HepG2 (cell line): ENCODE data around the gene TECPR1. TPM values are rescaled to one million over a fixed set of nuclear protein-coding genes. Genes with fewer than 3 reads are reported as not detected.

Experiments used
- ATAC-seq: fragments of 200-7000 bp; cut with Tn5 transposase; 3 replicates; pipeline ENCODE4 v1.9.1; 2020; ENCODE audit warnings: mild to moderate bottlenecking, moderate library complexity
- BruUV-seq: library from RNA; stranded (reverse); fragments of 400-500 nt; replicated peaks from 2 replicates; lab custom pipeline; 2021; lab: Mats Ljungman, UMichigan
- CTCF ChIA-PET: fragments of 300-600 bp; formaldehyde crosslinking; extraction: SDS; loops from one replicate; lab custom pipeline; 2021; ENCODE audit warnings: low total read pairs, inconsistent platforms, low intra/inter-chr PET ratio; lab: Yijun Ruan, JAX
- POLR2A ChIA-PET: fragments of 350-600 bp; sonication (Branson Sonifier 250); formaldehyde crosslinking; loops from one replicate; lab custom pipeline; 2020; ENCODE audit warnings: antibody characterized with exemption, inconsistent platforms; lab: Yijun Ruan, JAX
- DNase-seq: peaks from one replicate; pipeline ENCODE4 v3.0.0-alpha.2; 2015; ENCODE audit warnings: low spot score
- FAIRE-seq: peaks from 3 replicates; lab custom pipeline; 2011; peaks lifted over from hg19 to GRCh38; lab: Jason Lieb, UNC
- H2AFZ ChIP-seq: one replicate; pipeline ENCODE4 v1.6.1; 2011; ENCODE audit warnings: low read length, inconsistent platforms
- H3K27ac ChIP-seq: fragments of 300-600 bp; 3 replicates; pipeline ENCODE4 v1.8.0; 2011; ENCODE audit warnings: mixed run types, mild to moderate bottlenecking, mixed read lengths, low read length, inconsistent platforms; ENCODE audit not compliant: insufficient read depth; ENCODE audit errors: extremely low read length
- H3K27me3 ChIP-seq, 2 experiments: fragments of 200-600 bp in 1 of 2; 2 replicates in 1 of 2; 3 replicates in 1 of 2; pipeline versions ENCODE4 v1.6.0 to v1.8.0; 2011; ENCODE audit warnings: low read length in 2 of 2, mild to moderate bottlenecking in 2 of 2, moderate library complexity in 2 of 2, inconsistent platforms in 1 of 2; ENCODE audit not compliant: insufficient read depth in 2 of 2, control insufficient read depth in 1 of 2
- H3K36me3 ChIP-seq, 2 experiments: fragments of 200-600 bp in 1 of 2; replicated peaks in 1 of 2; 2 replicates in 1 of 2; 3 replicates in 1 of 2; pipeline versions ENCODE4 v1.5.1 to v1.8.0; 2011; ENCODE audit warnings: low read length in 2 of 2, inconsistent platforms in 1 of 2; ENCODE audit not compliant: insufficient read depth in 2 of 2, control insufficient read depth in 1 of 2
- H3K4me1 ChIP-seq: 2 replicates; pipeline ENCODE4 v1.5.1; 2012; ENCODE audit warnings: low read length, inconsistent platforms; ENCODE audit not compliant: insufficient read depth
- H3K4me2 ChIP-seq: 2 replicates; pipeline ENCODE4 v1.6.0; 2011; ENCODE audit warnings: low read depth, low read length, inconsistent platforms
- H3K4me3 ChIP-seq, 3 experiments: fragments of 200-600 bp in 1 of 3; sonication (generic), shearing (Covaris generic) in 1 of 3; replicated peaks in 1 of 3; 2 replicates each; pipeline ENCODE4 v1.5.1; 2011 to 2016; ENCODE audit warnings: low read length in 3 of 3, inconsistent platforms in 2 of 3, low read depth in 2 of 3, mild to moderate bottlenecking in 2 of 3, control low read depth in 1 of 3, mixed read lengths in 1 of 3; ENCODE audit not compliant: insufficient read depth in 1 of 3
- H3K79me2 ChIP-seq: one replicate; pipeline ENCODE4 v1.6.1; 2011; ENCODE audit warnings: low read length, inconsistent platforms; ENCODE audit not compliant: insufficient read depth
- H3K9ac ChIP-seq: 2 replicates; pipeline ENCODE4 v1.6.0; 2011; ENCODE audit warnings: mild to moderate bottlenecking, low read depth, low read length, inconsistent platforms; ENCODE audit not compliant: insufficient read depth
- H3K9me3 ChIP-seq: 2 replicates; pipeline ENCODE4 v1.5.1; 2012; ENCODE audit warnings: mild to moderate bottlenecking, low read length
- H4K20me1 ChIP-seq: 2 replicates; pipeline ENCODE4 v1.6.0; 2011; ENCODE audit warnings: inconsistent platforms, mild to moderate bottlenecking, low read length, moderate library complexity; ENCODE audit not compliant: insufficient read depth
- ATF7-NPFF ChIP-seq: sonication (generic); formaldehyde crosslinking; IDR thresholded peaks from 2 replicates; pipeline ENCODE4 v1.8.1; 2023; ENCODE audit warnings: mild to moderate bottlenecking, low read depth, missing genetic modification reagents, moderate library complexity
- EED ChIP-seq: sonication (generic); formaldehyde crosslinking; IDR thresholded peaks from 2 replicates; pipeline ENCODE4 v1.5.0; 2020; ENCODE audit warnings: mild to moderate bottlenecking, missing genetic modification reagents
- KLF16 ChIP-seq, 2 experiments: sonication (generic) in 1 of 2; formaldehyde crosslinking in 1 of 2; IDR thresholded peaks; 2 replicates each; pipeline versions ENCODE4 v1.6.1 to v1.8.0; 2016 to 2023; ENCODE audit warnings: missing genetic modification reagents in 2 of 2, missing compliant biosample characterization in 1 of 2
- MIER3 ChIP-seq: IDR thresholded peaks from 2 replicates; pipeline ENCODE4 v1.6.1; 2016; ENCODE audit warnings: missing compliant biosample characterization, borderline replicate concordance
- PHF20 ChIP-seq: sonication (generic); formaldehyde crosslinking; IDR thresholded peaks from 2 replicates; pipeline ENCODE4 v1.5.0; 2020; ENCODE audit warnings: mild to moderate bottlenecking, missing genetic modification reagents
- PITX1 ChIP-seq: sonication (generic); formaldehyde crosslinking; IDR thresholded peaks from 2 replicates; pipeline ENCODE4 v1.5.1; 2020; ENCODE audit warnings: mild to moderate bottlenecking, missing genetic modification reagents
- PPARG ChIP-seq: conservative IDR thresholded peaks from 2 replicates; pipeline ENCODE4 v1.6.1; 2016; ENCODE audit warnings: missing biosample characterization, missing genetic modification reagents
- SIX4 ChIP-seq: sonication (generic); formaldehyde crosslinking; IDR thresholded peaks from 2 replicates; pipeline ENCODE4 v1.4.0; 2020; ENCODE audit warnings: missing genetic modification reagents
- ZNF143 ChIP-seq: sonication (generic); formaldehyde crosslinking; IDR thresholded peaks from 2 replicates; pipeline ENCODE4 v1.4.0; 2020; ENCODE audit warnings: missing genetic modification reagents
- ZNF382 ChIP-seq: sonication (generic); formaldehyde crosslinking; IDR thresholded peaks from 2 replicates; pipeline ENCODE4 v1.5.0; 2020; ENCODE audit warnings: missing genetic modification reagents, mild to moderate bottlenecking, borderline replicate concordance
- ZNF724P ChIP-seq: sonication (generic); formaldehyde crosslinking; IDR thresholded peaks from 2 replicates; pipeline ENCODE4 v1.8.0; 2022; ENCODE audit warnings: missing genetic modification reagents, borderline replicate concordance
- WGBS: methylation state at CpG from one replicate; pipeline ENCODE4 v1.1.6; 2017; ENCODE audit warnings: low lambda C conversion rate; 5-methylcytosine and 5-hydroxymethylcytosine counted together
- in situ Hi-C: cut with HindIII; loops from 2 replicates; pipeline ENCODE4 v1.10.0; 2017; ENCODE audit warnings: low pct_unique_long_range_greater_than_20kb; ENCODE audit not compliant: extremely low pct_ligation_motif_present
- intact Hi-C: fragments of 100-400 bp; cut with micrococcal nuclease; formaldehyde crosslinking; loops from one replicate; pipeline ENCODE4 v1.10.0; 2022; ENCODE audit not compliant: unreplicated experiment
- polyA plus RNA-seq, 8 experiments: library from polyadenylated mRNA; depleted of rRNA in 3 of 8; stranded (reverse) in 7 of 8; unstranded in 1 of 8; fragments of >200 nt; fragmentation: Illumina TruSeq in 4 of 8; extraction: Trizol in 4 of 8; gene quantifications; 2 replicates each; pipeline versions ENCODE4 v1.2.1 to v1.2.3, GENCODE V29; 2011 to 2016; ENCODE audit warnings: low read depth in 4 of 8, missing spikeins in 1 of 8, mixed read lengths in 1 of 8; ENCODE audit not compliant: insufficient read depth in 1 of 8
- total RNA-seq, 5 experiments: library from RNA; depleted of rRNA; stranded (reverse); fragments of >200 nt; fragmentation: Illumina TruSeq; extraction: Trizol; gene quantifications; 2 replicates each; pipeline ENCODE4 v1.2.3, GENCODE V29; 2016; ENCODE audit warnings: low read depth in 1 of 5
- TF ChIP-seq, protein P1 (sequence below): fragments of 450-650 bp; IDR thresholded peaks from 2 replicates; pipeline ENCODE4 v1.6.1; 2016
- TF ChIP-seq, protein P2 (sequence below): sonication (generic); formaldehyde crosslinking; IDR thresholded peaks from 2 replicates; pipeline ENCODE4 v1.4.0; 2020; ENCODE audit warnings: missing genetic modification reagents
- TF ChIP-seq, protein P3 (sequence below): sonication (generic); formaldehyde crosslinking; IDR thresholded peaks from 2 replicates; pipeline ENCODE4 v1.5.0; 2020; ENCODE audit warnings: mild to moderate bottlenecking, missing genetic modification reagents
- TF ChIP-seq, protein P4 (sequence below): sonication (generic); formaldehyde crosslinking; IDR thresholded peaks from 2 replicates; pipeline ENCODE4 v1.4.0; 2020; ENCODE audit warnings: missing genetic modification reagents

The TECPR1 gene
- total and polyA plus RNA-seq, 2 of the 13 experiments (the other 11 are each of a cell fraction or from before 2014, with no cell fraction given), result 2.3 to 6.3 TPM

DNA sequence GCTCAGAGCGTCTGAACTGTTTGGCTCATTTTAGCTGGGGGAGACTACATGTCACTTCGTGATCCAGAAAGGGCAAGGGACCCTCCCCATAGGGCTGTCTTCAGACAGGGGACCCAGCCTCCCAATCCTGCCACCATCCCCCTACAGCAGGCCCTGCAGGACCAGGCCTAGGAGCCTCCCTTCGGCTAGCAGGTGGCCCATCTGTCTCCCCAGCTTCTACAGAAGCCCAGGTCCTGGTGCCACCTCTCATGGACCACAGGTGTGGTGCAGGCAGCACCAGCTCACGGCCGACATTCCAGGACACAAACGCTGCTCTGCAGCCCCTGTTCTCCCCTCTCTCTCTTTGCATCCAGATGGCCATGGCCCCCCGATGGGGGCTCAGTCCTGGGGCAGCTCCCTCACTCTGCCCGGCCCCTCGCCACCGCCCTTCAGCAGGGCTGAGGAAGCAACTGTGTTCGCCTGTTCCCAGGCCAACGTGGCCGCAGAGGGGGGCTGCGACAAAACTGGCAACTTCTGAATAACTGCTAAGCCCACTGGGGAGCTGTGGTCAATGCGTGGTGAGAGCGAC is 10.3 kb downstream of the TECPR1 start:
- peak; percentile 39 for ATAC-seq
- no peak for FAIRE-seq
- BruUV-seq, result no TSS peak
- WGBS, result 83% methylated on average over 15 of the region's 16 CpGs
- H3K27me3 ChIP-seq, result no peaks in the 10 kb centered on the region
- H4K20me1 ChIP-seq, result no peaks in the 10 kb centered on the region
- H3K79me2 ChIP-seq, result no peaks in the 10 kb centered on the region
- POLR2A ChIA-PET, result no interaction called here
- H3K9ac ChIP-seq, result no peak overlapping the region
- CTCF ChIA-PET, result interaction anchor here (2.3 kb wide), 1 partner anchor 220 kb away, joined by 12 read pairs; no protein-coding TSS in a partner anchor
- H3K27ac ChIP-seq, result no peak overlapping the region
- in situ Hi-C loops, result loop anchor here (5.0 kb wide), 1 partner anchor 224 kb away; no protein-coding TSS in a partner anchor
- no peak overlapping the region for H2AFZ ChIP-seq
- no peak overlapping the region for H3K4me3 ChIP-seq
- H3K4me1 ChIP-seq, result no peaks in the 10 kb centered on the region
- no peaks in the 10 kb centered on the region for H3K9me3 ChIP-seq
- no peak overlapping the region for H3K4me2 ChIP-seq
- H3K36me3 ChIP-seq, result no peaks in the 10 kb centered on the region; a peak in 1 of 5 replicates
- intact Hi-C loops, result loop anchor here (1.0 kb wide), 1 partner anchor 220 kb away; no protein-coding TSS in a partner anchor
- no peak for DNase-seq
- TF ChIP-seq, protein P1, sequence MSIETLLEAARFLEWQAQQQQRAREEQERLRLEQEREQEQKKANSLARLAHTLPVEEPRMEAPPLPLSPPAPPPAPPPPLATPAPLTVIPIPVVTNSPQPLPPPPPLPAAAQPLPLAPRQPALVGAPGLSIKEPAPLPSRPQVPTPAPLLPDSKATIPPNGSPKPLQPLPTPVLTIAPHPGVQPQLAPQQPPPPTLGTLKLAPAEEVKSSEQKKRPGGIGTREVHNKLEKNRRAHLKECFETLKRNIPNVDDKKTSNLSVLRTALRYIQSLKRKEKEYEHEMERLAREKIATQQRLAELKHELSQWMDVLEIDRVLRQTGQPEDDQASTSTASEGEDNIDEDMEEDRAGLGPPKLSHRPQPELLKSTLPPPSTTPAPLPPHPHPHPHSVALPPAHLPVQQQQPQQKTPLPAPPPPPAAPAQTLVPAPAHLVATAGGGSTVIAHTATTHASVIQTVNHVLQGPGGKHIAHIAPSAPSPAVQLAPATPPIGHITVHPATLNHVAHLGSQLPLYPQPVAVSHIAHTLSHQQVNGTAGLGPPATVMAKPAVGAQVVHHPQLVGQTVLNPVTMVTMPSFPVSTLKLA, result no peak
- TF ChIP-seq ATF7-NPFF (CRISPR knock-in tag) (no peak), PPARG (CRISPR knock-in tag) (no peak), EED (CRISPR knock-in tag) (no peak), KLF16 (CRISPR knock-in tag; IDR thresholded peaks at IDR 0.05) (no peak), ZNF143 (CRISPR knock-in tag) (no peak), ZNF724P (no peak), MIER3 (CRISPR knock-in tag) (no peak), PITX1 (CRISPR knock-in tag) (no peak), ZNF382 (CRISPR knock-in tag) (no peak), PHF20 (CRISPR knock-in tag) (no peak), SIX4 (CRISPR knock-in tag) (no peak)
- TF ChIP-seq, protein P2, sequence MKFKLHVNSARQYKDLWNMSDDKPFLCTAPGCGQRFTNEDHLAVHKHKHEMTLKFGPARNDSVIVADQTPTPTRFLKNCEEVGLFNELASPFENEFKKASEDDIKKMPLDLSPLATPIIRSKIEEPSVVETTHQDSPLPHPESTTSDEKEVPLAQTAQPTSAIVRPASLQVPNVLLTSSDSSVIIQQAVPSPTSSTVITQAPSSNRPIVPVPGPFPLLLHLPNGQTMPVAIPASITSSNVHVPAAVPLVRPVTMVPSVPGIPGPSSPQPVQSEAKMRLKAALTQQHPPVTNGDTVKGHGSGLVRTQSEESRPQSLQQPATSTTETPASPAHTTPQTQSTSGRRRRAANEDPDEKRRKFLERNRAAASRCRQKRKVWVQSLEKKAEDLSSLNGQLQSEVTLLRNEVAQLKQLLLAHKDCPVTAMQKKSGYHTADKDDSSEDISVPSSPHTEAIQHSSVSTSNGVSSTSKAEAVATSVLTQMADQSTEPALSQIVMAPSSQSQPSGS (CRISPR knock-in tag), result no peak
- TF ChIP-seq, protein P3, sequence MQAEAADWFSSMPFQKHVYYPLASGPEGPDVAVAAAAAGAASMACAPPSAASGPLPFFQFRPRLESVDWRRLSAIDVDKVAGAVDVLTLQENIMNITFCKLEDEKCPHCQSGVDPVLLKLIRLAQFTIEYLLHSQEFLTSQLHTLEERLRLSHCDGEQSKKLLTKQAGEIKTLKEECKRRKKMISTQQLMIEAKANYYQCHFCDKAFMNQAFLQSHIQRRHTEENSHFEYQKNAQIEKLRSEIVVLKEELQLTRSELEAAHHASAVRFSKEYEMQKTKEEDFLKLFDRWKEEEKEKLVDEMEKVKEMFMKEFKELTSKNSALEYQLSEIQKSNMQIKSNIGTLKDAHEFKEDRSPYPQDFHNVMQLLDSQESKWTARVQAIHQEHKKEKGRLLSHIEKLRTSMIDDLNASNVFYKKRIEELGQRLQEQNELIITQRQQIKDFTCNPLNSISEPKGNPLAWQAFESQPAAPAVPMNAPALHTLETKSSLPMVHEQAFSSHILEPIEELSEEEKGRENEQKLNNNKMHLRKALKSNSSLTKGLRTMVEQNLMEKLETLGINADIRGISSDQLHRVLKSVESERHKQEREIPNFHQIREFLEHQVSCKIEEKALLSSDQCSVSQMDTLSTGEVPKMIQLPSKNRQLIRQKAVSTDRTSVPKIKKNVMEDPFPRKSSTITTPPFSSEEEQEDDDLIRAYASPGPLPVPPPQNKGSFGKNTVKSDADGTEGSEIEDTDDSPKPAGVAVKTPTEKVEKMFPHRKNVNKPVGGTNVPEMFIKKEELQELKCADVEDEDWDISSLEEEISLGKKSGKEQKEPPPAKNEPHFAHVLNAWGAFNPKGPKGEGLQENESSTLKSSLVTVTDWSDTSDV (CRISPR knock-in tag), result no peak
- TF ChIP-seq, protein P4, sequence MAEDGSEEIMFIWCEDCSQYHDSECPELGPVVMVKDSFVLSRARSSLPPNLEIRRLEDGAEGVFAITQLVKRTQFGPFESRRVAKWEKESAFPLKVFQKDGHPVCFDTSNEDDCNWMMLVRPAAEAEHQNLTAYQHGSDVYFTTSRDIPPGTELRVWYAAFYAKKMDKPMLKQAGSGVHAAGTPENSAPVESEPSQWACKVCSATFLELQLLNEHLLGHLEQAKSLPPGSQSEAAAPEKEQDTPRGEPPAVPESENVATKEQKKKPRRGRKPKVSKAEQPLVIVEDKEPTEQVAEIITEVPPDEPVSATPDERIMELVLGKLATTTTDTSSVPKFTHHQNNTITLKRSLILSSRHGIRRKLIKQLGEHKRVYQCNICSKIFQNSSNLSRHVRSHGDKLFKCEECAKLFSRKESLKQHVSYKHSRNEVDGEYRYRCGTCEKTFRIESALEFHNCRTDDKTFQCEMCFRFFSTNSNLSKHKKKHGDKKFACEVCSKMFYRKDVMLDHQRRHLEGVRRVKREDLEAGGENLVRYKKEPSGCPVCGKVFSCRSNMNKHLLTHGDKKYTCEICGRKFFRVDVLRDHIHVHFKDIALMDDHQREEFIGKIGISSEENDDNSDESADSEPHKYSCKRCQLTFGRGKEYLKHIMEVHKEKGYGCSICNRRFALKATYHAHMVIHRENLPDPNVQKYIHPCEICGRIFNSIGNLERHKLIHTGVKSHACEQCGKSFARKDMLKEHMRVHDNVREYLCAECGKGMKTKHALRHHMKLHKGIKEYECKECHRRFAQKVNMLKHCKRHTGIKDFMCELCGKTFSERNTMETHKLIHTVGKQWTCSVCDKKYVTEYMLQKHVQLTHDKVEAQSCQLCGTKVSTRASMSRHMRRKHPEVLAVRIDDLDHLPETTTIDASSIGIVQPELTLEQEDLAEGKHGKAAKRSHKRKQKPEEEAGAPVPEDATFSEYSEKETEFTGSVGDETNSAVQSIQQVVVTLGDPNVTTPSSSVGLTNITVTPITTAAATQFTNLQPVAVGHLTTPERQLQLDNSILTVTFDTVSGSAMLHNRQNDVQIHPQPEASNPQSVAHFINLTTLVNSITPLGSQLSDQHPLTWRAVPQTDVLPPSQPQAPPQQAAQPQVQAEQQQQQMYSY (CRISPR knock-in tag), result no peak
